Stimulated activated CD8-positive, alpha-beta memory T cell treated with anti-CD3 and anti-CD28 coated beads, Interleukin-7, amount 100 ng/mL, for 4 hours (primary cell): ENCODE results near the gene MEN1.

Experiments
- DNase-seq, 2 donors: peaks; one replicate each; pipeline ENCODE4 v3.0.0-alpha.2; 2020; ENCODE audit warnings: low read depth in 2 of 2

The MEN1 gene

DNA sequence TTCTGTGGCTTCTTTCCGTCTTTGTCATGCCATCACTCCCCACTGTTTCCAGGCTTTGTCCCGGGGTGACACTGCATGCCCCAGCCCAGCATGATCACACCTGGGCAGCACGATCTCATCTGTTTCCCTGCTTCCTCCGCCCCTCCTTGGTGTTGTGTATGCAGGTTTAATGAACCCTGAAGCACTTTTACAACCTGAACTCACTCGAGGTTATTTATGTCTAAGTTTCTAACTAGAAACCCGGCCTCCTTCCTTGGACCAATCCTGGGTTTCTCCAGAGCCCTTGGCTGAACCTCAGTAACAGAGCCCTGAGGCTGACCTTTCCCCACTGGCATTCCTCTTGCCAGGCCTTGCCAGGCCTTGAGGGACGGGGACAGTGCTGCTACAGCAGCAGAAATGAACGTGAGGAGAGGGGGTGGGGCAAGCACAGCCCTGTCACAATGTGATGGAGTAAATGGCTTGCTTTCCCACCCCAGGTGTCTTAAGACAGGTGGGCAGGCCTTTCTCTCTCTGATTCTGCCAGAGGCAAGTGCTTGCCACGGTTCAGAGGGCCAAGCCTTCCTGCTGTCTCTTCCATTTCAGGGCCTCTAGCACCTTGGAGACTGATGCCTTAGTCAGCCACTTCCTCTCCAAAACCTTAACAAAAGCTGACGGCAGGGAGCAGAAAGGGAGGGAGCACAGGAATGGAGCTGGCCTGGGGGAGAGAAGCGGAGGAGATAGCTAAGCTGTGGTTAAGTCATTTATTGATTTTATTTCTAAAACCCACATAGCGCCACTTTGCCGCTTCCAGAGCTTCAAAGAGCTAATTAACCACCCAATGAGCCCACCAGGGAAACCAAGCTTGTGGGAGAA, 47.5 kb downstream of the MEN1 start:
- DNase-seq, result no peak

GRCh38 chr11:64762277-64762673, 48.1 kb downstream of the MEN1 start:
- DNase-seq, result no peak

DNA sequence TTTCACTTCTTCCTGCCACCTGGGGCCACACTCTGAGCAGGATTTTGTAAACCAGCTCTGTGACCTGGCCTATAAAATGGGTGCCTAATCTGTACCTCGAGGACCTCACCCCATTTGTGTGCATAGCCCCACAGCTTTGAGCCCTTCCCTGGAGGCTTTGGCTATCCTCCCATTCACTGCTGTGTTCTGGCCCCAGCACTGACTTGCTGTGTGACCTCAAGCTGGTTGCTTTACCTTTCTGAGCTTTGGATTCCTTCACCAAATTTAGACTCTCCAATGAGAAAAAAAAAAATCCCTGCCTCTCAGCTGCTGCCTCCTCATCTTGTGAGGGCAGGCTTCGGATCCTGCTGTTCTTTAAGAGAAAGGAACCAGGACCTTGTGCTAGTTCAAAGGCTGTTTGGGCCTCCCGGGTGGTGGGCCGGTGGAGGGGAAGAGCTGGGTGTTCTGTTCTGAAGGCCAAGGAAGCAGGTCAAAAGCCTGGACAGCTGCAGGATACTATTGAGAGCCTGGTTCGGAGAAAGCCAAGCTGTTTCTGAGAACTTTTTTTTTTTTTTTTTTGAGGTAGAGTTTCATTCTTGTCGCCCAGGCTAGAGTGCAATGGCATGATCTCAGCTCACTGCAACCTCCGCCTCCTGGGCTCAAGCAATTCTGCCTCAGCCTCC, 49.5 kb downstream of the MEN1 start:
- no peak for DNase-seq

GRCh38 chr11:64759722-64760719, 50.3 kb downstream of the MEN1 start, which contains the start of gene PYGM:
Gene PYGM (minus strand): TSS chr11:64759974. CDS start chr11:64759898, 76 bp downstream.
- DNase-seq, result no peak

DNA sequence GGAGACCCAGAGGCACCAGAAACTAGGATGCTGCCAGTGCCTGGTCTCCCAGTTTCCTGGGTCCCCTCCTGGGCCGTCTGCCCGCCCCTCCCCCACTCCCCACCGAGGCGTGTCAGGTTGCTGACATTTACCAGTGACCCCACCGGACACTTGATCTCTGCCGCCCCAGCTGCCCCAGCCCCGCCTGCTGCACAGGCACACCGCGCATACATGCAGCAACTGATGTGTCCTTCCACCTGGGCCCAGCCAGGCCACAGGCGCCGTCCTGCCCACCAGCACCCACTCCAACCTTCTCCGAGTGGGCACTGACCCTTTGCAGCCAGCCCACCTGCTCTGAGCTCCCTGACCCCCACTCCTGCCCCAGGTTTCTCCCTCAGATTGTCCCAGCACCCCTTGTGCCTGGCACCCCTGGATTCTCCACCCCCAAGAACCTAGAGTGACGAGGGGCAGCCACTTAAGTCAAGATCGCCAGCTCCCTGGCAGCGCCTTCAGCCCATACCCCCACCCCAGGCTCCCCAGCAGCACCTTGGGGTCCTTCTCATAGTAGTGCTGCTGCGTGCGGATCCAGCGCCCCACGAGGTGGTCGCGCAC, 51.1 kb downstream of the MEN1 start:
- no peak for DNase-seq

DNA sequence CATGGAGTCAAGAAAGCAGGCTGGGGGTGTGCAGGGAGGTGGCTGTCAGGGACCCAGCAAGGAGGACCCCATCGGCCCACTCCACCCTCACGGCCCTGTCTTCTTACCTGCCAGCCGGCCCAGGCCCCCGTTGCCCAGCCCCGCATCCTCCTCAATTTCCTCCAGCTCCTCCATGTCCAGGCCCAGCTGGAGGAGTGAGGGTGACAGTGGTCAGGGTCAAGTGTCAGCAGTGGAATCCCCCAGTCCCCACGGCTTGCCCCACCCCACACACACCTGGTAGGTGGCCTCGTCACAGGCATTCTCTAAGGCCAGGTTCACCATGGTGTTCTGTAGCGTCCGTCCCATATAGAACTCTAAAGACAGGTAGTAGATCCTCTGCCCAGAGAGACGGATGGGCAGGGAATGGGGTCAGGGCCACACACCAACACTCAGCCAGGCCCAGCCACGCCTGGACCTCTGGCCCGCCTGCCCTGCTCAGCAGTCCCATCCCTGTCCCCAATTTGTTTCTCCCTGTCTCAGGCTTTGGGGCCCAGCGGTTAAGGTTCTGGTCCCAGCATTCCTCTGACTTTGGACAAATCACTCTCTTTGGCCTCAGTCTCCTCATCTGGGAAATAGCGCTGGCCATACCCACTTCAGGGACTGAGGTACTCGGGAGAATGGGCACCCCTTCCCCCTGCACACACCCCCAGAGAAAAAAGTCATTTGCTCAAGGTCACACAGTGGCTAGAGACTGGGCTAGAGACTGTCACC, 51.8 kb downstream of the MEN1 start:
- no peak for DNase-seq

DNA sequence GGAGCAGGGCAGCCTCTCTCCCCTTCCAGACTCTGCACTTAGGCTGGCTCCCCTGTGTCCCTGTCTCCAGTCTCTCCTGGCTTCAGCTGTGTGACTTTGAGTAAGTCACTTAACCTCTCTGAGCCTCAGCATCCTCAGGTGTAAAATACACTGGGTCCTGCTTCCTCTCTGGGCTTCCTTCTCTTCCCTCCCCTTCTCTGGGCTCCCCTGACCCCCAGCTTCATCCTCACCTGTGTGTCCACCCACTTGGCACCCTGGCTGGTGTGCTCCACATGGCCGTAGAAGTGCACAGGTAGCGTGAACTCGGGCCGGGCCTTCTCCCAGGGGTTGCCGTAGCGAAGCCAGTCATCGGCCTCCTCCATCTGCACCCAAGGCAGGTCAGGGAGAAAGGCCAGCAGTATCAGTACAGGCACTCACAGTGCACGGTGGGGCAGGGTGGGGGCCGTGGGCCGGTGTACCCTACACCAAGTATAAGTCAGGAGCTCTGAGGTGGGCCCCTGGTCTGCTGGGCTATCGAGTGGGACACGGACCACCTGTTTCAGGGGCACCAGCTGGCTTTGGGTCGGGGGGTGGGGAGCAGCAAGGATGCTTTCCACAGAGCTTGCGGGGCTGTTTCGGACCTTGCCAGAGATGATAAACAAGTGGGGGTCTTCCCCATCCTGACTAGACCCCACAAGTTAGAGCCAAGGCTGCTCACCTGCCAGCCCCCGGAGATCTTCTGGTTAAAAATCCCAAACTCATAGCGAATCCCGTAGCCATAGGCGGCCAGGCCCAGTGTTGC, 52.6 kb downstream of the MEN1 start:
- DNase-seq, result no peak

DNA sequence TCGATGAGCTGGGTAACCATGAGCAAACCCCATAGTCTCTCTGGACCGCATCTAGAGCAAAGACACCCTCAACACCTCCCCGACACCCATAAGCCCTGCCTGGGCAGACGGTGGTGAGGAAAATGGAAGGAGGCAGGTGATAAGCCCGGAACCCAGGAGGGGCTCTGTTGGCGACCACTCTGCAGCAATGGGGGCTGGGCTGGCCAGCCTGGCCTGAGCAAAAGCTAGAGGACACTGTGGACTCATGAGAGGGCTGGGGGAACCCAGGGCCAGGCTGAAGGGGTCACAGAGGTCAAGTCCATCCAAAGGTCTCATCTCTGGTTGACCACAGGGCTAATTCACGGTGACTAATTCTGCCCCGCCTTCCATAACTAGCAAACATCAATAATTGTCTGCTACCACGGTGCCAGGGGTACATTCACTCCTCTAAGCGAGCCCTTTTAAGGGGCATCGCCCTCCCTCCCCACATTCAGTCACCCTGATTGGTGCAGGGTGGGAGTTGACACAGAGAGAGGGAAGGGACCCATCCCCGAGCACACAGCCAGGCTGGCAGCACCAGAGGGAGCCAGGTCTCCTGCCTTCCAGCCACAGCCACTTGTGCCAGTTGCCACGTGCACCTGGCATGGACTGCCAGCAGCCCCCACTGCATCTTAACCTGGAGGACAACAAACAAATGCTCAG, 54.5 kb downstream of the MEN1 start:
- no peak for DNase-seq

- no peak for DNase-seq
Observed at GRCh38 chr11:64754919-64755662, 55.3 kb downstream of the MEN1 start.

DNA sequence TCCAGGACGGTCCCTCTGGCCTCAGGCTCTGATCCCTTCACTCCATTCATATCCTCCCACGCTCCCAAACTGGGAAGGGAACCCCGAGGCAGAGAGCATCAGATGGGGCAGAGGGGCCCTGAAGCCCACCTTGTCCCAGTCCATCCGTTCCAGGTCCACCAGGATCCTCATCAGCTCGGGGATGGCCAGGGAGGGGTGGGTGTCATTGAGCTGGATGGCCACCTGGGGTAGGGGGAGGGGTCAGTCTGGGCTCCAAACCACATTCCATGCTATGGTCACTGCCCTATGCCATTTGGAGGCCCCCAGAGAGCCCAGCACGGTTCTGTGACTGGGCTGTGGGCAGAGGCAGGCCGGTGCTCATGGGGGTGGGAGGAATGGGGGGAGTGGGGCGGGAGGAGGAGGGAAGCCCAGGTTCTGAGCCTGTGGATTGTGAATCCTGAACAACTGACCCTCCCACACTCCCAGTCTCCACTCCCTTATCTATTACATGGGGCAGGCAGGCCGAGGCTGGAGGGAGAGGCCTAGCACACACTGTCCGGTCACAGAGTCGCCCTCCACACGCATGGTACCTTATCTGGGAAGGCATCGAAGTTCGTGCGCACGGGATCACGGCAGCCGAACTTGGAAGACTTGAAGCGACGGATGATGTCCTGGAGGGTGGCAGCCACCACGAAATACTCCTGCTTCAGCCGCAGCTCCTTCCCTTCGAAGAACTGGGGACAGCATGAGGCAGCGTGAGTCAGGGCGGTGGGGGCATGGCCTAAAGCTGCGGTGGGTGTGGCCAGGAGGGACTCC, 56.0 kb downstream of the MEN1 start:
- no peak for DNase-seq
